Smooth muscle cell (in vitro differentiated cells): ENCODE results near the gene EDIL3. TPM values are rescaled to one million over a fixed set of nuclear protein-coding genes. Genes with fewer than 3 reads are reported as not detected.

Experiments
- DNase-seq: peaks from one replicate; lab custom pipeline; 2025; ENCODE audit not compliant: unreplicated experiment; lab: John Stamatoyannopoulos, UW
- H2AFZ ChIP-seq: fragments of 200-600 bp; sonication (generic); 2 replicates; pipeline ENCODE4 v1.6.0; 2016; ENCODE audit warnings: antibody characterized with exemption, low read depth, mild to moderate bottlenecking
- H3F3A ChIP-seq: fragments of 200-600 bp; sonication (generic); 2 replicates; pipeline ENCODE4 v1.6.0; 2017; ENCODE audit warnings: antibody characterized with exemption, low read depth
- H3K27ac ChIP-seq: fragments of 200-600 bp; sonication (generic); 2 replicates; pipeline ENCODE4 v1.5.1; 2016; ENCODE audit warnings: low read depth, mild to moderate bottlenecking
- H3K27me3 ChIP-seq: fragments of 200-600 bp; sonication (generic); 2 replicates; pipeline ENCODE4 v1.6.1; 2016; ENCODE audit warnings: low read depth, mild to moderate bottlenecking
- H3K36me3 ChIP-seq: fragments of 200-600 bp; sonication (generic); 2 replicates; pipeline ENCODE4 v1.5.1; 2016; ENCODE audit warnings: low read depth
- H3K4me1 ChIP-seq: fragments of 200-600 bp; sonication (generic); 2 replicates; pipeline ENCODE4 v1.5.1; 2016; ENCODE audit warnings: low read depth
- H3K4me2 ChIP-seq: fragments of 200-600 bp; sonication (generic); 2 replicates; pipeline ENCODE4 v1.6.0; 2016; ENCODE audit warnings: mild to moderate bottlenecking
- H3K4me3 ChIP-seq: fragments of 200-600 bp; sonication (generic); 2 replicates; pipeline ENCODE4 v1.5.1; 2016; ENCODE audit warnings: mild to moderate bottlenecking
- H3K79me2 ChIP-seq: fragments of 200-600 bp; sonication (generic); 2 replicates; pipeline ENCODE4 v1.6.0; 2016; ENCODE audit warnings: low read depth, mild to moderate bottlenecking
- H3K9ac ChIP-seq: fragments of 200-600 bp; sonication (generic); 2 replicates; pipeline ENCODE4 v1.6.0; 2016; ENCODE audit warnings: low read depth
- H3K9me3 ChIP-seq: fragments of 200-600 bp; sonication (generic); replicated peaks from 2 replicates; pipeline ENCODE4 v1.5.1; 2016; ENCODE audit warnings: low read depth
- H4K20me1 ChIP-seq: fragments of 200-600 bp; sonication (generic); 2 replicates; pipeline ENCODE4 v1.6.0; 2016; ENCODE audit warnings: low read depth
- CTCF ChIP-seq: fragments of 200-600 bp; sonication (generic); IDR thresholded peaks from 2 replicates; pipeline ENCODE4 v1.5.1; 2017; ENCODE audit warnings: borderline replicate concordance, mild to moderate bottlenecking, antibody characterized with exemption; ENCODE audit not compliant: insufficient read depth, poor library complexity, severe bottlenecking
- WGBS: methylation state at CpG from one replicate; pipeline ENCODE4 v1.1.7; 2016; ENCODE audit warnings: low lambda C conversion rate; 5-methylcytosine and 5-hydroxymethylcytosine counted together
- polyA plus RNA-seq: library from polyadenylated mRNA; unstranded; fragments of >200 nt; fragmentation: Nextera tagmentation; extraction: Ambion mirVana; gene quantifications from 2 replicates; pipeline ENCODE4 v1.2.1, GENCODE V29; 2016
- total RNA-seq: library from RNA; depleted of rRNA; stranded (reverse); fragments of >200 nt; gene quantifications from 2 replicates; pipeline ENCODE4 v1.2.3, GENCODE V29; 2014

EDIL3 gene
- total and polyA plus RNA-seq, 2 experiments from 2014 or later = 98.4 to 119 TPM

- Histone ChIP-seq H3K27me3 (no peaks in the 10 kb centered on the region), H2AFZ (peak overlapping the region; percentile 96), H3K4me1 (peaks cover 25% of the 10 kb centered on the region), H3K9ac (peak overlapping the region; percentile 46), H3K36me3 (no peaks in the 10 kb centered on the region), H3K4me2 (peak overlapping the region; percentile 98), H3F3A (no peaks in the 10 kb centered on the region), H3K27ac (peak overlapping the region; percentile 58), H3K4me3 (peak overlapping the region; percentile 78), H4K20me1 (no peaks in the 10 kb centered on the region), H3K79me2 (peaks cover 24% of the 10 kb centered on the region), H3K9me3 (no peaks in the 10 kb centered on the region)
- peak; percentile 20 for DNase-seq
- 2% methylated on average over 26 of the region's 26 CpGs for WGBS
- TF ChIP-seq CTCF = no peak
Observed at GRCh38 chr5:84383296-84383815, 1.3 kb downstream of the EDIL3 start.

GRCh38 chr5:84382363-84383295 is 2.1 kb downstream of the EDIL3 start:
- H3K27me3 ChIP-seq = no peaks in the 10 kb centered on the region
- H3K4me3 ChIP-seq = peak overlapping the region; percentile 78
- peaks cover 31% of the 10 kb centered on the region for H3K79me2 ChIP-seq
- peak overlapping the region; percentile 98 for H3K4me2 ChIP-seq
- H4K20me1 ChIP-seq = no peaks in the 10 kb centered on the region
- peak overlapping the region; percentile 46 for H3K9ac ChIP-seq
- H3K27ac ChIP-seq = peak overlapping the region; percentile 58
- peak overlapping the region; percentile 96 for H2AFZ ChIP-seq
- DNase-seq = peak; percentile 18
- WGBS = under 1% methylated on average over 45 of the region's 45 CpGs
- H3K36me3 ChIP-seq = no peaks in the 10 kb centered on the region
- TF ChIP-seq CTCF = no peak
- peaks cover 32% of the 10 kb centered on the region for H3K4me1 ChIP-seq
- no peaks in the 10 kb centered on the region for H3F3A ChIP-seq
- H3K9me3 ChIP-seq = no peaks in the 10 kb centered on the region

GRCh38 chr5:84381502-84382362 is 2.9 kb downstream of the EDIL3 start:
- H3K79me2 ChIP-seq = peaks cover 39% of the 10 kb centered on the region
- TF ChIP-seq CTCF = no peak

More at GRCh38 chr5:84381502-84382362, 2.9 kb downstream of the EDIL3 start:
- Histone ChIP-seq H3F3A (no peaks in the 10 kb centered on the region), H3K9ac (peak overlapping the region; percentile 46), H3K36me3 (no peaks in the 10 kb centered on the region), H3K4me3 (peak overlapping the region; percentile 78), H3K4me1 (peaks cover 34% of the 10 kb centered on the region), H4K20me1 (no peaks in the 10 kb centered on the region), H3K27ac (peak overlapping the region; percentile 58), H3K27me3 (no peaks in the 10 kb centered on the region), H3K9me3 (no peaks in the 10 kb centered on the region), H3K4me2 (peak overlapping the region; percentile 98), H2AFZ (peak overlapping the region; percentile 96)
- no peak for DNase-seq
- 6% methylated on average over 14 of the region's 14 CpGs for WGBS
